ENCODE data around the gene WWC1. TPM values are rescaled to one million over a fixed set of nuclear protein-coding genes. Genes with fewer than 3 reads are reported as not detected.

Gene WWC1
- total RNA-seq, 4 donors from 2014 or later = 0.51 TPM; not detected in 3

GRCh38 chr5:168317521-168318147 is 26.2 kb downstream of the WWC1 start:
- no peak for ATAC-seq
- in situ Hi-C loops (cut with MboI; ENCODE audit: low sequenced_read_pairs in 4 of 4) = no loop called here

GRCh38 chr5:168318240-168318639 is 26.8 kb downstream of the WWC1 start:
- no peaks in the 10 kb centered on the region for H3K36me3 ChIP-seq
- in situ Hi-C loops (cut with MboI; ENCODE audit: low sequenced_read_pairs in 4 of 4) (no loop called here), intact Hi-C loops (cut with DNase I; ENCODE audit: low total_unique reads) (no loop called here)
- ATAC-seq (no peak), DNase-seq (no peak)
- no peak overlapping the region for H3K4me3 ChIP-seq
- no peaks in the 10 kb centered on the region for H3K9me3 ChIP-seq
- TF ChIP-seq POLR2A (IDR thresholded peaks at IDR 0.05) (no peak), CTCF (IDR thresholded peaks at IDR 0.05 in 4 of 5, conservative IDR thresholded peaks at IDR 0.05 in 1 of 5) (no peak)
- no peaks in the 10 kb centered on the region for H3K4me1 ChIP-seq
- H3K27me3 ChIP-seq = no peaks in the 10 kb centered on the region
- no peak overlapping the region for H3K27ac ChIP-seq

More at GRCh38 chr5:168317521-168318147, 26.2 kb downstream of the WWC1 start:
- Histone ChIP-seq H3K9me3 (no peaks in the 10 kb centered on the region), H3K36me3 (no peaks in the 10 kb centered on the region), H3K27ac (no peak overlapping the region), H3K4me3 (no peak overlapping the region), H3K27me3 (no peaks in the 10 kb centered on the region), H3K4me1 (no peaks in the 10 kb centered on the region)
- no peak for DNase-seq
- intact Hi-C loops (cut with DNase I; ENCODE audit: low total_unique reads) = no loop called here
- no peak for TF ChIP-seq CTCF (IDR thresholded peaks at IDR 0.05 in 4 of 5, conservative IDR thresholded peaks at IDR 0.05 in 1 of 5)
- TF ChIP-seq POLR2A (IDR thresholded peaks at IDR 0.05) = no peak

GRCh38 chr5:168319774-168320173 is 28.3 kb downstream of the WWC1 start:
- no peaks in the 10 kb centered on the region for H3K36me3 ChIP-seq
- in situ Hi-C loops (cut with MboI; ENCODE audit: low sequenced_read_pairs in 4 of 4) (no loop called here), intact Hi-C loops (cut with DNase I; ENCODE audit: low total_unique reads) (no loop called here)
- no peak overlapping the region for H3K4me3 ChIP-seq
- TF ChIP-seq CTCF (IDR thresholded peaks at IDR 0.05 in 4 of 5, conservative IDR thresholded peaks at IDR 0.05 in 1 of 5) (no peak), POLR2A (IDR thresholded peaks at IDR 0.05) (no peak)
- no peaks in the 10 kb centered on the region for H3K9me3 ChIP-seq
- H3K27me3 ChIP-seq = no peaks in the 10 kb centered on the region
- ATAC-seq (no peak), DNase-seq (no peak)
- no peaks in the 10 kb centered on the region for H3K4me1 ChIP-seq
- no peak overlapping the region for H3K27ac ChIP-seq

- H3K4me3 ChIP-seq = no peak overlapping the region
- DNase-seq = no peak
- TF ChIP-seq POLR2A (IDR thresholded peaks at IDR 0.05) (no peak), CTCF (IDR thresholded peaks at IDR 0.05 in 4 of 5, conservative IDR thresholded peaks at IDR 0.05 in 1 of 5) (no peak)
- no peak overlapping the region for H3K27ac ChIP-seq
- H3K4me1 ChIP-seq = no peaks in the 10 kb centered on the region
- intact Hi-C loops (cut with DNase I; ENCODE audit: low total_unique reads) = no loop called here
- no peaks in the 10 kb centered on the region for H3K36me3 ChIP-seq
- in situ Hi-C loops (cut with MboI; ENCODE audit: low sequenced_read_pairs in 4 of 4) = no loop called here
- no peaks in the 10 kb centered on the region for H3K9me3 ChIP-seq
- no peaks in the 10 kb centered on the region for H3K27me3 ChIP-seq
- ATAC-seq = no peak
These were observed 29.4 kb downstream of the WWC1 start for GRCh38 chr5:168320805-168321204.
